Measurements from ENCODE around the gene PFKFB4.

- TF ChIP-seq POLR2A (IDR thresholded peaks at IDR 0.05; ENCODE audit: low read length) (no peak), GATA1 (IDR thresholded peaks at IDR 0.05; ENCODE audit: low read depth, low read length) (no peak)
These were observed 4.6 kb upstream of the PFKFB4 start for GRCh38 chr3:48561045-48561736.
